Right cardiac atrium (tissue), 5 donors: Measurements from ENCODE around the gene DNAI7. TPM values are rescaled to one million over a fixed set of nuclear protein-coding genes. Genes with fewer than 3 reads are reported as not detected.

Experiments
- ATAC-seq, 2 donors: fragments of 200-7000 bp; cut with Tn5 transposase; one replicate each; pipeline versions ENCODE4 v1.8.0 to v1.9.1; 2020; ENCODE audit warnings: moderate library complexity in 2 of 2, mild to moderate bottlenecking in 1 of 2
- DNase-seq, 3 donors: peaks; one replicate each; pipeline ENCODE4 v3.0.0-alpha.2; 2020
- H3K27ac ChIP-seq: one replicate; pipeline ENCODE4 v1.5.1; 2013; ENCODE audit warnings: mild to moderate bottlenecking, low read length, control low read depth, moderate library complexity
- H3K27me3 ChIP-seq: one replicate; pipeline ENCODE4 v1.6.1; 2013; ENCODE audit not compliant: control insufficient read depth, insufficient read depth
- H3K4me1 ChIP-seq: one replicate; pipeline ENCODE4 v1.6.1; 2013; ENCODE audit warnings: low read length; ENCODE audit not compliant: control insufficient read depth, insufficient read depth
- H3K4me3 ChIP-seq: one replicate; pipeline ENCODE4 v1.5.1; 2013; ENCODE audit warnings: low read length, control low read depth
- H3K9me3 ChIP-seq: one replicate; pipeline ENCODE4 v1.6.1; 2013; ENCODE audit warnings: low read length; ENCODE audit not compliant: control insufficient read depth
- WGBS: extraction: QIAGEN DNeasy Blood & Tissue Kit; methylation state at CpG from one replicate; pipeline ENCODE4 v1.1.7; 2013; 5-methylcytosine and 5-hydroxymethylcytosine counted together
- intact Hi-C, 4 donors: fragments of 100-400 bp; cut with DNase I; formaldehyde crosslinking; loops; one replicate each; pipeline versions ENCODE4 v1.11.0 to v1.14.0; 2022 to 2023
- polyA plus RNA-seq: library from polyadenylated mRNA; stranded (reverse); fragments of 200-250 nt; gene quantifications from one replicate; pipeline ENCODE4 v1.2.3, GENCODE V29; 2013
- total RNA-seq, 4 donors: library from RNA; stranded (reverse); fragmentation: NEBNext Ultra II Directional; extraction: Animal tissue kit (Norgen Biotek cat#: 25700); gene quantifications; one replicate each; pipeline ENCODE4 v1.2.1, GENCODE V29; 2021
- donor health status: healthy with polysubstance abuse.
- donor health status: DM: no; HTN: yes; CAD: no.
- donor health status: DM: no; HTN: no; CAD: no.
- donor health status: DM: no; HTN: yes; CAD: no; lungs with severe emphysema.
- donor health status: DM: yes; HTN: yes; CAD: no.

The DNAI7 gene
- total and polyA plus RNA-seq, 5 donors = 0.32 to 2.2 (median 1.3) TPM

- Histone ChIP-seq H3K9me3 (no peaks in the 10 kb centered on the region), H3K4me1 (no peaks in the 10 kb centered on the region), H3K27ac (no peak overlapping the region), H3K4me3 (no peak overlapping the region), H3K27me3 (no peaks in the 10 kb centered on the region)
- ATAC-seq = no peak
- WGBS = 56% methylated on average over 2 of the region's 2 CpGs
- intact Hi-C loops = no loop called here
- DNase-seq = no peak
These were observed 94.5 kb downstream of the DNAI7 start for GRCh38 chr12:25100194-25101091.

DNA sequence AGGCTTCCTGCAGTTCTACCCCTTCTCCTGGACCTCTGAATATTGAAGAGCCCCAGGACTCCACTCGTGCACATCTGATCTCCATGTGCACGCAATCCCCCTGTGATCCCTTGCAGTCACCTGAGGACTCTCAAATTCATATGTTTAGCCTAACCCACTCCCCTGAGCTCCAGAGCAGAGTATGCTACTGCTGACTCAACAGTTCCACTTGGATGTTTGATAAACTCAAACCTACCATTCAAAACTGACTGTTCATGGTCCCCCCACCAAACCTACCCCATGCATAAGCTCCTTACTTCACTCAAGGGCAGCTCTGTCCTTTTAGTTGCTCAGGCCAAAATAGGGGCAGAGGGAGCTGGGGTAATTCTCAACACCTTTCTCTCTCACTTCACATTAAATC lies 96.0 kb downstream of the DNAI7 start:
- ATAC-seq (no peak), DNase-seq (no peak)
- Histone ChIP-seq H3K27me3 (no peaks in the 10 kb centered on the region), H3K27ac (no peak overlapping the region), H3K4me3 (no peak overlapping the region), H3K4me1 (no peaks in the 10 kb centered on the region), H3K9me3 (no peaks in the 10 kb centered on the region)
- intact Hi-C loops = no loop called here
- WGBS = 94% methylated on average over 2 of the region's 2 CpGs

DNA sequence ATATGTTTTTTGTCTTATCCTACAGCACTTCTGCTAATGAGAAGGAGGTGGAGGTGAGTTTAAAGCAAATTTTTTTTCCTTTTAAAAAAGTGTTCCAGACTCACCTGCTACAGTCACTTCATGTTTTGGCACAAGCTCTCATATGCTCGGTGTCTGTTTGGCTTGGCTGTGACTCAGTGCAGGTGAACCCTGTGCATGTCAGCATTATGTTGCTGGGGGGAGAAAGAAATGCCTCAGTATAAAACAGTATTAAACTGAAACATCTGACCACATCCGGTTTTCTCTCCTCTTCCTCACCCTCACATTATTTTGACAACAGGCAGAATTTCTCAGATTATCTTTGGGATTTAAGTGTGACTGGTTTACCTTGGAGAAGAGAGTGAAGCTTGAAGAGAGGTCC lies 105.2 kb downstream of the DNAI7 start:
- DNase-seq (no peak), ATAC-seq (no peak)
- WGBS = 55% methylated on average over 2 of the region's 2 CpGs
- Histone ChIP-seq H3K4me1 (no peaks in the 10 kb centered on the region), H3K4me3 (no peak overlapping the region), H3K27me3 (no peaks in the 10 kb centered on the region), H3K27ac (no peak overlapping the region), H3K9me3 (no peaks in the 10 kb centered on the region)
- intact Hi-C loops = no loop called here

DNA sequence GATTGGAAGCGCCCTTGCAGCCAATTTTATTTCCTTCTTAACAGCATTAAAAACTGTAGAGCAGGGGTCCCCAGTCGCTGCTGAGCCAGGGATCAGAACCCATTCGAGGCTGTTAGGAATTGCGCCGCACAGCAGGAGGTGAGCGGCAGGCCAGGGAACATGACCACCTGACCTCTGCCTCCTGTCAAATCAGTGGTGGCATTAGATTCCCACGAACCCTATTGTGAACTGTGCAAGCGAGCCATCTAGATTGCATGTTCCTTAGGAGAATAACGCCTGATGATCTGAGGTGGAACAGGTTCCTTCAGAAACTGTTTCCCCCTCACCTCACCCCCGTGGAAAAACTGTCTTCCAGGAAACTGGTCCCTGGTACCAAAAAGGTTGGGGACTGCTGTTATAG lies 107.4 kb downstream of the DNAI7 start:
- DNase-seq = no peak
- WGBS = 83% methylated on average over 10 of the region's 10 CpGs
- H3K27ac ChIP-seq = no peak overlapping the region
- no peak for ATAC-seq
- H3K9me3 ChIP-seq = no peaks in the 10 kb centered on the region
- no peak overlapping the region for H3K4me3 ChIP-seq
- no peaks in the 10 kb centered on the region for H3K27me3 ChIP-seq
- H3K4me1 ChIP-seq = no peaks in the 10 kb centered on the region
- intact Hi-C loops = no loop called here

- no peaks in the 10 kb centered on the region for H3K27me3 ChIP-seq
- no peaks in the 10 kb centered on the region for H3K9me3 ChIP-seq
- DNase-seq (no peak), ATAC-seq (no peak)
- H3K27ac ChIP-seq = no peak overlapping the region
- H3K4me3 ChIP-seq = no peak overlapping the region
- no peaks in the 10 kb centered on the region for H3K4me1 ChIP-seq
- WGBS = 97% methylated on average over 2 of the region's 2 CpGs
- intact Hi-C loops = no loop called here
These were observed 110.1 kb downstream of the DNAI7 start for GRCh38 chr12:25084816-25085215.

- Histone ChIP-seq H3K9me3 (no peaks in the 10 kb centered on the region), H3K4me1 (no peaks in the 10 kb centered on the region), H3K4me3 (no peak overlapping the region), H3K27ac (no peak overlapping the region), H3K27me3 (no peaks in the 10 kb centered on the region)
- intact Hi-C loops = no loop called here
- DNase-seq (no peak), ATAC-seq (no peak)
- 46% methylated on average over 5 of the region's 5 CpGs for WGBS
These were observed 111.7 kb downstream of the DNAI7 start for GRCh38 chr12:25083211-25083610.

DNA sequence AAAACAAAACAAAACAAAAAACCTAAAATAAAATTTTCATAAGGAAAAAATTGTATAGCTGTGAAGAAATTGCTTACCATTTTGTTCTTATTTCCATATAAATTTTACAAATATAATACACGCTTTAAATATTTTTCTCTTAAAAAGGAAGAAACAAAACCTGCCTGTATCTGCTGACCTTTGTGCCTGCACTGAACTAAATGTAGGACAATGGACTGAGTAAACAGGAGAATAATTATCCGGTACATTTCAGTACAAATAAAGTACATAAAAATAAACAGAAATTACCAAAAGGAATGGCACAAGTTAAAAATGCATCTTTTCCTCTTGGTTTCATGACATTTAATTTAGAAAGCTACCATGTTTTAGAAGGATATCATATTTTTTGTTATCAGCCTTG lies 112.3 kb downstream of the DNAI7 start:
- intact Hi-C loops = no loop called here
- DNase-seq (no peak), ATAC-seq (no peak)
- H3K9me3 ChIP-seq = no peaks in the 10 kb centered on the region
- H3K4me1 ChIP-seq = no peaks in the 10 kb centered on the region
- 79% methylated on average over 2 of the region's 2 CpGs for WGBS
- H3K27me3 ChIP-seq = no peaks in the 10 kb centered on the region
- no peak overlapping the region for H3K27ac ChIP-seq
- no peak overlapping the region for H3K4me3 ChIP-seq

- no peak for ATAC-seq
- H3K9me3 ChIP-seq = no peaks in the 10 kb centered on the region
- H3K27ac ChIP-seq = no peak overlapping the region
- no peak for DNase-seq
- H3K4me1 ChIP-seq = no peaks in the 10 kb centered on the region
- no peaks in the 10 kb centered on the region for H3K27me3 ChIP-seq
- H3K4me3 ChIP-seq = no peak overlapping the region
- WGBS = 76% methylated on average over 5 of the region's 5 CpGs
- intact Hi-C loops = no loop called here
These were observed 115.6 kb downstream of the DNAI7 start for GRCh38 chr12:25079393-25079792.

DNA sequence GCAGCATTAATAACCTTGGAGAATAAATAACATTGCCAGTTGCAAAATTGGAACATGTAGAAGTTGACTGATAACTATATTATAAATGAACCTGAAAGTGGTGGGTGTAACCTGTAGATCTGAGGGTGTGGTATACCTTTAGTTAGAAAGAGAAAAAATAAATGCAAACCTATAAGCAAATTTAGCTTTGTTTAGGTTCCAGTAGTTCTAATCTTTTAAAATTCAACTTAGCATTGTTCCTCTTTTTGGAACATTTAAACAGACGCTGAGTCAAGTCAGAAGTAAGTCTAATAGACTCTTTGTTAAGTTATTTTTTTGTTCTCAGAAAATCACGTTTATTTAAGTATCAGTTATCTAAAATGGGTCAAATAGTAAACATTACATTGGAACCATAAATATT lies 120.0 kb downstream of the DNAI7 start:
- Histone ChIP-seq H3K9me3 (no peaks in the 10 kb centered on the region), H3K4me1 (no peaks in the 10 kb centered on the region), H3K27ac (no peak overlapping the region), H3K4me3 (no peak overlapping the region), H3K27me3 (no peaks in the 10 kb centered on the region)
- WGBS = 46% methylated on average over 2 of the region's 2 CpGs
- ATAC-seq (no peak), DNase-seq (no peak)
- intact Hi-C loops = no loop called here

- no peaks in the 10 kb centered on the region for H3K27me3 ChIP-seq
- WGBS = 67% methylated on average over 3 of the region's 3 CpGs
- no peak overlapping the region for H3K27ac ChIP-seq
- peaks cover 3% of the 10 kb centered on the region for H3K4me1 ChIP-seq
- no peak overlapping the region for H3K4me3 ChIP-seq
- no peaks in the 10 kb centered on the region for H3K9me3 ChIP-seq
- no peak for DNase-seq
- no peak for ATAC-seq
- intact Hi-C loops = no loop called here
These were observed 120.8 kb downstream of the DNAI7 start for GRCh38 chr12:25074113-25074512.

- Histone ChIP-seq H3K4me1 (peaks cover 3% of the 10 kb centered on the region), H3K27ac (no peak overlapping the region), H3K4me3 (no peak overlapping the region), H3K27me3 (no peaks in the 10 kb centered on the region), H3K9me3 (no peaks in the 10 kb centered on the region)
- ATAC-seq (no peak), DNase-seq (no peak)
- intact Hi-C loops = no loop called here
- WGBS = 65% methylated on average over 4 of the region's 4 CpGs
These were observed 121.9 kb downstream of the DNAI7 start for GRCh38 chr12:25072906-25073650.
